GM18907 (cell line): ENCODE measurements around the gene GARIN5A.
A peak's percentile ranks its signal among the peaks of the same experiment; 100 is the strongest.
"Not testable (repeated sequence)": the region's sequence is repeated elsewhere in the genome, so short reads cannot be mapped to it uniquely, and the experiment has no call there.

Source experiments
- ATAC-seq: cut with Tn5 transposase; IDR thresholded peaks from one replicate; pipeline ENCODE4 v1.9.1; 2021; ENCODE audit warnings: mild to moderate bottlenecking, moderate library complexity; ENCODE audit not compliant: unreplicated experiment

The GARIN5A gene

GRCh38 chr19:50465986-50466705, 10.5 kb downstream of the GARIN5A start:
- ATAC-seq = no peak

GRCh38 chr19:50465000-50465399, 11.6 kb downstream of the GARIN5A start:
- no peak for ATAC-seq

- no peak for ATAC-seq
Observed at GRCh38 chr19:50464348-50464747, 12.3 kb downstream of the GARIN5A start.

- ATAC-seq = no peak
Observed at GRCh38 chr19:50462970-50463369, 13.7 kb downstream of the GARIN5A start.

- no peak for ATAC-seq
Observed at GRCh38 chr19:50461066-50461875, 15.4 kb downstream of the GARIN5A start.

- ATAC-seq = peak; percentile 62
Observed at GRCh38 chr19:50460161-50460765, 16.4 kb downstream of the GARIN5A start.

GRCh38 chr19:50459638-50460037, 17.0 kb downstream of the GARIN5A start:
- ATAC-seq = no peak

GRCh38 chr19:50459067-50459456, 17.6 kb downstream of the GARIN5A start:
- no peak for ATAC-seq

GRCh38 chr19:50458396-50459066, 18.1 kb downstream of the GARIN5A start:
- no peak for ATAC-seq

GRCh38 chr19:50457300-50457699, 19.3 kb downstream of the GARIN5A start:
- no peak for ATAC-seq

- ATAC-seq = no peak
Observed at GRCh38 chr19:50455992-50456391, 20.7 kb downstream of the GARIN5A start.

- ATAC-seq = no peak
Observed at GRCh38 chr19:50453243-50453642, 23.4 kb downstream of the GARIN5A start.

- ATAC-seq = no peak
Observed at GRCh38 chr19:50451223-50451534, 25.5 kb downstream of the GARIN5A start.

GRCh38 chr19:50450369-50451222, 26.1 kb downstream of the GARIN5A start:
- no peak for ATAC-seq

GRCh38 chr19:50449236-50449899, 27.3 kb downstream of the GARIN5A start:
- ATAC-seq = no peak

GRCh38 chr19:50447750-50448149, 28.9 kb downstream of the GARIN5A start:
- no peak for ATAC-seq

- no peak for ATAC-seq
Observed at GRCh38 chr19:50447053-50447452, 29.6 kb downstream of the GARIN5A start.

- ATAC-seq = no peak
Observed at GRCh38 chr19:50444059-50444458, 32.6 kb downstream of the GARIN5A start.

GRCh38 chr19:50439130-50439529, 37.5 kb downstream of the GARIN5A start:
- not testable (repeated sequence) for ATAC-seq

- ATAC-seq = no peak
Observed at GRCh38 chr19:50437862-50438449, 38.7 kb downstream of the GARIN5A start.
